MM.1S (cell line): ENCODE data around the gene SPATA18.
A peak's percentile ranks its signal among the peaks of the same experiment; 100 is the strongest.

ENCODE experiments used
- DNase-seq: peaks from one replicate; pipeline ENCODE4 v3.0.0-alpha.2; 2015
- H2AFZ ChIP-seq: fragments of 300-600 bp; sonication (generic); 2 replicates; pipeline ENCODE4 v1.6.0; 2016; ENCODE audit warnings: antibody characterized with exemption, low read length
- H3F3A ChIP-seq: fragments of 300-600 bp; sonication (generic); 2 replicates; pipeline ENCODE4 v1.6.1; 2016; ENCODE audit warnings: mild to moderate bottlenecking, antibody characterized with exemption, low read length, moderate library complexity, mixed read lengths; ENCODE audit not compliant: insufficient read depth
- H3K27ac ChIP-seq: fragments of 300-600 bp; sonication (generic); 2 replicates; pipeline ENCODE4 v1.5.1; 2016; ENCODE audit warnings: mild to moderate bottlenecking, low read length
- H3K27me3 ChIP-seq: fragments of 300-600 bp; sonication (generic); replicated peaks from 2 replicates; pipeline ENCODE4 v1.6.0; 2016; ENCODE audit warnings: low read length; ENCODE audit not compliant: insufficient read depth
- H3K36me3 ChIP-seq: fragments of 300-600 bp; sonication (generic); replicated peaks from 2 replicates; pipeline ENCODE4 v1.6.1; 2016; ENCODE audit warnings: mild to moderate bottlenecking, low read length, mixed read lengths; ENCODE audit not compliant: insufficient read depth
- H3K4me1 ChIP-seq: fragments of 300-600 bp; sonication (generic); 2 replicates; pipeline ENCODE4 v1.6.1; 2016; ENCODE audit warnings: low read length, mixed read lengths
- H3K4me2 ChIP-seq: fragments of 300-600 bp; sonication (generic); 2 replicates; pipeline ENCODE4 v1.6.0; 2016; ENCODE audit warnings: low read depth, low read length
- H3K4me3 ChIP-seq: fragments of 300-600 bp; sonication (generic); 2 replicates; pipeline ENCODE4 v1.5.1; 2016; ENCODE audit warnings: low read length, mixed read lengths
- H3K79me2 ChIP-seq: fragments of 300-600 bp; sonication (generic); 2 replicates; pipeline ENCODE4 v1.6.1; 2016; ENCODE audit warnings: mixed run types, low read length, mixed read lengths
- H3K9ac ChIP-seq: fragments of 300-600 bp; sonication (generic); 2 replicates; pipeline ENCODE4 v1.6.1; 2016; ENCODE audit warnings: low read length, mixed read lengths
- H3K9me2 ChIP-seq: fragments of 300-600 bp; sonication (generic); replicated peaks from 2 replicates; pipeline ENCODE4 v1.6.1; 2016; ENCODE audit warnings: mild to moderate bottlenecking, low read length, mixed read lengths; ENCODE audit not compliant: insufficient read depth
- H3K9me3 ChIP-seq: fragments of 300-600 bp; sonication (generic); replicated peaks from 2 replicates; pipeline ENCODE4 v1.6.1; 2016; ENCODE audit warnings: mild to moderate bottlenecking, low read length, mixed read lengths; ENCODE audit not compliant: insufficient read depth
- H4K20me1 ChIP-seq: fragments of 300-600 bp; sonication (generic); 2 replicates; pipeline ENCODE4 v1.6.1; 2016; ENCODE audit warnings: mild to moderate bottlenecking, low read length, moderate library complexity, mixed read lengths; ENCODE audit not compliant: insufficient read depth
- CTCF ChIP-seq: fragments of 300-600 bp; sonication (generic); IDR thresholded peaks from 2 replicates; pipeline ENCODE4 v1.5.1; 2016; ENCODE audit warnings: antibody characterized with exemption, low read length, mixed read lengths
- EZH2 ChIP-seq: fragments of 300-600 bp; sonication (generic); optimal IDR thresholded peaks from 2 replicates; pipeline ENCODE3; 2017; ENCODE audit warnings: low read depth, mild to moderate bottlenecking, antibody characterized with exemption, low read length, mixed read lengths
- EZH2phosphoT487 ChIP-seq: fragments of 300-600 bp; sonication (generic); IDR thresholded peaks from 2 replicates; pipeline ENCODE4 v1.6.1; 2018; ENCODE audit warnings: antibody characterized with exemption, low read length

Gene SPATA18

DNA sequence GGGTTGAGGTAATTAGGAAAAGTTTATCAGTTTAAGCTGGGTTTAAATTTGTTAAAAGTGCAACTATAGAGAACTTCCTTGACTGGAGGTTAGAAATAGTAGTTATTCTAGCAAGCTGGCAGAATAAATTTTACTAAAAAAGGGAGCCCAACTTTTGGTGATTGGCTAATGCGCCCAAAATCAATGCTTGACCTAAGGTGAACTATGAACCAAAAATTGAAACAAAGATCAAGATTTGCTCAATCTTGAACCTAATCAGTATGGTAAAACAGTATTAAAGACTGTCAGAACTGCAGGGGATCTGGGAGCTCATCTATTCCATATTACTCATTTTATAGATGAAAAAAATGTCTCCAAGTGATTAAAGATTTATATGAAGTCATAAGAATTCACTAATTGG is 6.1 kb upstream of the SPATA18 start:
- H4K20me1 ChIP-seq = no peaks in the 10 kb centered on the region
- no peaks in the 10 kb centered on the region for H3K27me3 ChIP-seq
- no peak for DNase-seq
- H3F3A ChIP-seq = no peaks in the 10 kb centered on the region
- no peak overlapping the region for H3K9ac ChIP-seq
- no peaks in the 10 kb centered on the region for H3K9me3 ChIP-seq
- no peak overlapping the region for H2AFZ ChIP-seq
- H3K27ac ChIP-seq = no peak overlapping the region
- no peaks in the 10 kb centered on the region for H3K4me1 ChIP-seq
- no peaks in the 10 kb centered on the region for H3K79me2 ChIP-seq
- no peaks in the 10 kb centered on the region for H3K9me2 ChIP-seq
- no peak overlapping the region for H3K4me3 ChIP-seq
- H3K4me2 ChIP-seq = no peak overlapping the region
- H3K36me3 ChIP-seq = no peaks in the 10 kb centered on the region
- TF ChIP-seq EZH2 = no peak
- TF ChIP-seq EZH2phosphoT487 = no peak
- no peak for TF ChIP-seq CTCF

- Histone ChIP-seq H3K27me3 (no peaks in the 10 kb centered on the region), H3K79me2 (no peaks in the 10 kb centered on the region), H4K20me1 (no peaks in the 10 kb centered on the region), H3K4me1 (no peaks in the 10 kb centered on the region), H2AFZ (no peak overlapping the region), H3K4me3 (no peak overlapping the region), H3K4me2 (no peak overlapping the region), H3K9ac (no peak overlapping the region), H3K27ac (no peak overlapping the region), H3K36me3 (no peaks in the 10 kb centered on the region), H3K9me3 (no peaks in the 10 kb centered on the region), H3K9me2 (no peaks in the 10 kb centered on the region), H3F3A (no peaks in the 10 kb centered on the region)
- DNase-seq = no peak
- TF ChIP-seq EZH2phosphoT487 = no peak
- no peak for TF ChIP-seq EZH2
- TF ChIP-seq CTCF = no peak
These were observed 1.8 kb upstream of the SPATA18 start for GRCh38 chr4:52049266-52049665.

DNA sequence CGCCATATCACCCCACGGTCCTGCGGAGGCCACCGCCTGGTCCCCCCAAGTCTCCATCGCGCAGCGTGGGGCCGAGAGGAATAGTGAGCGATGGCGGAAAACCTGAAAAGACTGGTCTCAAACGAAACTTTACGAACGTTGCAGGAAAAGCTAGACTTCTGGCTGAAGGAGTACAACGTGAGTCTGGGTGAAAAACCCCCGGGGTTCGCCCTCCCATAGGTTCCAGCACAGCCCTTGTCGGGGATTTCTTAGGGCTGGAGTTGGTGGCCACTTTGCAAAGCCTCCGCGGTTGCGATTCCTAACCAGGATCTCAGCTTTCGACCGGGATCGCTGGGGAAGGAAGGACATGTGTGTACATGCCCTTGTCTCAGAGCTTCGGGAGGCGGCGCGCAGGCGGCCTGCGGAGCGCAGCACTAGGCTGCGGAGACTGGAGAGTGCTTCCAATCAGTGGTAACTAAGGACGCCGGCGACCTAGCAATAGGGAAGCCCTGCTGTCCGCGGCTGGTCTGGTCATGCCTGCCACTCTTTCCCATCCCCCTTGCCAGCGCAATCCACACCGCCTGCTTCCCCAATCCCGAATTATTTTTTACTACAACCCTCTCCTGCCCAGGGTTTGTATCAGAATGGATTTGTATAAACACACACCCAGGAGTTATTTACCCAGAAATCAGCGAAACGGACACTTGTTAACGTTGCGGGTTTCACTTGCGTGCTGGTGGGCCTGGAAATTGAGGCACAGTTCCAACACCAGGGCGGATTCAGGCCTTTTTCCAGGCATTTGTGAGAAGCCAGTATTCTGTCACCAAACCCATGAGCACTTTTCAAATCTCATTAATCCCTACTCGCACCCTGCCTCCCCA is 741 bp downstream of the SPATA18 start:
- H3K27ac ChIP-seq = no peak overlapping the region
- H3K9me2 ChIP-seq = no peaks in the 10 kb centered on the region
- peak overlapping the region; percentile 79 for H3K4me2 ChIP-seq
- no peaks in the 10 kb centered on the region for H3K9me3 ChIP-seq
- no peak overlapping the region for H3K9ac ChIP-seq
- no peaks in the 10 kb centered on the region for H3F3A ChIP-seq
- peak overlapping the region; percentile 58 for H3K4me3 ChIP-seq
- no peaks in the 10 kb centered on the region for H3K79me2 ChIP-seq
- H3K27me3 ChIP-seq = no peaks in the 10 kb centered on the region
- H4K20me1 ChIP-seq = no peaks in the 10 kb centered on the region
- peak overlapping the region; percentile 55 for H2AFZ ChIP-seq
- no peak for DNase-seq
- TF ChIP-seq CTCF (no peak), EZH2phosphoT487 (no peak), EZH2 (no peak)
- H3K4me1 ChIP-seq = no peaks in the 10 kb centered on the region
- H3K36me3 ChIP-seq = no peaks in the 10 kb centered on the region
